Measurements from ENCODE around the gene BTRC. TPM values are rescaled to one million over a fixed set of nuclear protein-coding genes. Genes with fewer than 3 reads are reported as not detected.

BTRC gene
- total RNA-seq, 1 experiment from 2014 or later, result 22.4 TPM

DNA sequence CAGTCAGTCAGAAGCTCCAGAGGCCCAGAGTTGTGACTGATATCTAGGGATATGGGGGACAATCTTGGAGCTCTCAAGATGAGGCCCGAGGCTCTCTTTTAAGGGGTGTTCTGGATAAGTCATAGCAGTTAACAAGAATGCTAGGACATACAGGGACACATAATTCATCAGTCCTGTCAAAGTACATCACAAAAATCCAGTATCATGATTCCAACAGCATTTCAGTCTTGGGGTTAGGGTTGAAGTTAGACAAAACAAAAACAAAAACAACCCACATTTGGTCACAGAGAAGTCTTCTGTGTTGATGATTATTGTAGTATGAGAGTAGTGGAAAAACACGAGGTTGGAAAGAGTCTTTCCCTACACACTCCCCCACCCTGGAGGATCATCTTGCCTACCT lies 39.4 kb downstream of the BTRC start:
- ChIA-PET CTCF (no interaction called here), POLR2A (no interaction called here)
- DNase-seq (ENCODE audit: low spot score) (no peak), ATAC-seq (no peak)
- Mint-ChIP-seq H3K4me1 (no peaks in the 10 kb centered on the region; the same call in 1 of the 2 replicates), H3K4me3 (no peak overlapping the region), H3K36me3 (no peaks in the 10 kb centered on the region), H3K9me3 (no peaks in the 10 kb centered on the region), H3K27me3 (ENCODE audit: low read depth) (no peaks in the 10 kb centered on the region), H3K27ac (no peak overlapping the region; the same call in 1 of the 2 replicates)
- no peak for TF ChIP-seq SMAD4 (CRISPR knock-in tag; IDR thresholded peaks at IDR 0.05)

DNA sequence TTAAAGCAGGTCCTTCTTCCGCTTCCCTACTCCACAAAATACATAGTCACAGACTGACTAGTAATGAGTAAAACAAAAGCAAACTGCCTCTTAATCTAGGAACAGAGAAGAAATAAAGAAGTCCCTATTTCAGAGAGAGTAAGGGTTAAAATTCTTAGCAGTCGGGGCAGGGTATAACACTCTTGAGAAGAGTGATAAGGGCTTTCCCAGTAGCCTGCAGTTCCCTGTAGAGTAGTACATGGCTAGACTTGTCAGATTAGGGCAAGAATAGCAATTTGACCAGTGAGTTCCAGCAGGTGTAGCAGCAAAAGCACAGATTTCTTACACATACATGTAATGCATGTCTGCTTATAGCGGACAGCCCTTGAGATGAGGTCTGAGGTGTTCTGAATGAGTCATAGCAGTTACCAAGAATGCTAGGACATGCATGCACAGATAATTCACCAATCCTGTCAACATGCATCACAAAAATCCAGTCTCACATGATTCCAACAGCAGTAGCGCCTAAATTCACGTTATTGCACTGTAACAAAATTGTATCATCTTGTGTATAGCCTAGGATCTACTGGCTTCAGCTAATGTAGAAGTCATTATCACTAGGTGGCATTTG lies 40.7 kb downstream of the BTRC start:
- no peak for DNase-seq (ENCODE audit: low spot score)
- Mint-ChIP-seq H3K4me1 (no peaks in the 10 kb centered on the region; the same call in 1 of the 2 replicates), H3K4me3 (no peak overlapping the region), H3K36me3 (no peaks in the 10 kb centered on the region), H3K9me3 (no peaks in the 10 kb centered on the region), H3K27ac (peak overlapping the region; percentile 10; the same call in 1 of the 2 replicates), H3K27me3 (ENCODE audit: low read depth) (no peaks in the 10 kb centered on the region)
- no peak; the same call in 1 of the 2 replicates for ATAC-seq
- ChIA-PET CTCF (no interaction called here), POLR2A (no interaction called here)
- TF ChIP-seq ZMAT4 (CRISPR knock-in tag; IDR thresholded peaks at IDR 0.05) (no peak), ELF4 (CRISPR knock-in tag; IDR thresholded peaks at IDR 0.05; ENCODE audit: low read depth) (no peak), ZNF263 (CRISPR knock-in tag; IDR thresholded peaks at IDR 0.05; ENCODE audit: low read depth) (no peak), IRF2 (CRISPR knock-in tag; IDR thresholded peaks at IDR 0.05; ENCODE audit: borderline replicate concordance, low read depth) (no peak), E2F4 (CRISPR knock-in tag; IDR thresholded peaks at IDR 0.05; ENCODE audit: borderline replicate concordance, low read depth) (no peak), NFE2L1 (CRISPR knock-in tag; IDR thresholded peaks at IDR 0.05) (no peak), SMAD3 (CRISPR knock-in tag; IDR thresholded peaks at IDR 0.05; ENCODE audit: borderline replicate concordance) (no peak), AR (CRISPR knock-in tag; IDR thresholded peaks at IDR 0.05) (no peak), NR1H2 (CRISPR knock-in tag; IDR thresholded peaks at IDR 0.05) (no peak), FOXP1 (CRISPR knock-in tag; IDR thresholded peaks at IDR 0.05; ENCODE audit: borderline replicate concordance) (no peak), RELA (CRISPR knock-in tag; IDR thresholded peaks at IDR 0.05; ENCODE audit: borderline replicate concordance) (no peak), PREB (CRISPR knock-in tag; IDR thresholded peaks at IDR 0.05; ENCODE audit: borderline replicate concordance) (no peak), OVOL2 (CRISPR knock-in tag; IDR thresholded peaks at IDR 0.05; ENCODE audit: borderline replicate concordance) (no peak)
- TF ChIP-seq, protein P1, sequence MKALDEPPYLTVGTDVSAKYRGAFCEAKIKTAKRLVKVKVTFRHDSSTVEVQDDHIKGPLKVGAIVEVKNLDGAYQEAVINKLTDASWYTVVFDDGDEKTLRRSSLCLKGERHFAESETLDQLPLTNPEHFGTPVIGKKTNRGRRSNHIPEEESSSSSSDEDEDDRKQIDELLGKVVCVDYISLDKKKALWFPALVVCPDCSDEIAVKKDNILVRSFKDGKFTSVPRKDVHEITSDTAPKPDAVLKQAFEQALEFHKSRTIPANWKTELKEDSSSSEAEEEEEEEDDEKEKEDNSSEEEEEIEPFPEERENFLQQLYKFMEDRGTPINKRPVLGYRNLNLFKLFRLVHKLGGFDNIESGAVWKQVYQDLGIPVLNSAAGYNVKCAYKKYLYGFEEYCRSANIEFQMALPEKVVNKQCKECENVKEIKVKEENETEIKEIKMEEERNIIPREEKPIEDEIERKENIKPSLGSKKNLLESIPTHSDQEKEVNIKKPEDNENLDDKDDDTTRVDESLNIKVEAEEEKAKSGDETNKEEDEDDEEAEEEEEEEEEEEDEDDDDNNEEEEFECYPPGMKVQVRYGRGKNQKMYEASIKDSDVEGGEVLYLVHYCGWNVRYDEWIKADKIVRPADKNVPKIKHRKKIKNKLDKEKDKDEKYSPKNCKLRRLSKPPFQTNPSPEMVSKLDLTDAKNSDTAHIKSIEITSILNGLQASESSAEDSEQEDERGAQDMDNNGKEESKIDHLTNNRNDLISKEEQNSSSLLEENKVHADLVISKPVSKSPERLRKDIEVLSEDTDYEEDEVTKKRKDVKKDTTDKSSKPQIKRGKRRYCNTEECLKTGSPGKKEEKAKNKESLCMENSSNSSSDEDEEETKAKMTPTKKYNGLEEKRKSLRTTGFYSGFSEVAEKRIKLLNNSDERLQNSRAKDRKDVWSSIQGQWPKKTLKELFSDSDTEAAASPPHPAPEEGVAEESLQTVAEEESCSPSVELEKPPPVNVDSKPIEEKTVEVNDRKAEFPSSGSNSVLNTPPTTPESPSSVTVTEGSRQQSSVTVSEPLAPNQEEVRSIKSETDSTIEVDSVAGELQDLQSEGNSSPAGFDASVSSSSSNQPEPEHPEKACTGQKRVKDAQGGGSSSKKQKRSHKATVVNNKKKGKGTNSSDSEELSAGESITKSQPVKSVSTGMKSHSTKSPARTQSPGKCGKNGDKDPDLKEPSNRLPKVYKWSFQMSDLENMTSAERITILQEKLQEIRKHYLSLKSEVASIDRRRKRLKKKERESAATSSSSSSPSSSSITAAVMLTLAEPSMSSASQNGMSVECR (CRISPR knock-in tag; IDR thresholded peaks at IDR 0.05; ENCODE audit: borderline replicate concordance), result no peak
- TF ChIP-seq, protein P2, sequence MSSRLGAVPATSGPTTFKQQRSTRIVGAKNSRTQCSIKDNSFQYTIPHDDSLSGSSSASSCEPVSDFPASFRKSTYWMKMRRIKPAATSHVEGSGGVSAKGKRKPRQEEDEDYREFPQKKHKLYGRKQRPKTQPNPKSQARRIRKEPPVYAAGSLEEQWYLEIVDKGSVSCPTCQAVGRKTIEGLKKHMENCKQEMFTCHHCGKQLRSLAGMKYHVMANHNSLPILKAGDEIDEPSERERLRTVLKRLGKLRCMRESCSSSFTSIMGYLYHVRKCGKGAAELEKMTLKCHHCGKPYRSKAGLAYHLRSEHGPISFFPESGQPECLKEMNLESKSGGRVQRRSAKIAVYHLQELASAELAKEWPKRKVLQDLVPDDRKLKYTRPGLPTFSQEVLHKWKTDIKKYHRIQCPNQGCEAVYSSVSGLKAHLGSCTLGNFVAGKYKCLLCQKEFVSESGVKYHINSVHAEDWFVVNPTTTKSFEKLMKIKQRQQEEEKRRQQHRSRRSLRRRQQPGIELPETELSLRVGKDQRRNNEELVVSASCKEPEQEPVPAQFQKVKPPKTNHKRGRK (CRISPR knock-in tag; IDR thresholded peaks at IDR 0.05; ENCODE audit: borderline replicate concordance), result no peak
